ENCODE results near the gene LRRN4. TPM values are rescaled to one million over a fixed set of nuclear protein-coding genes. Genes with fewer than 3 reads are reported as not detected.

Gene LRRN4
- total and polyA plus RNA-seq, 2 of the 8 experiments (the other 6 are each of a cell fraction or from before 2014, with no cell fraction given), result 0.21 to 0.89 TPM

GRCh38 chr20:6017880-6018279 is 36.0 kb downstream of the LRRN4 start:
- H2BK120ac ChIP-seq (replicated peaks; ENCODE audit: low read depth, low read length), result no peak overlapping the region
- H3K79me2 ChIP-seq (ENCODE audit: control insufficient read depth in 1 of 2, insufficient read depth in 2 of 2, low read length in 2 of 2), result peaks cover 0 to 22% of the 10 kb centered on the region in 2 experiments; a peak in 2 of 4 replicates
- H4K91ac ChIP-seq (replicated peaks; ENCODE audit: insufficient read length, low read length), result no peak overlapping the region
- FAIRE-seq, result no peak
- POLR2A ChIA-PET (ENCODE audit: partially characterized antibody), result no interaction called here
- no peak overlapping the region for H3K23ac ChIP-seq (ENCODE audit: insufficient read length)
- H3K36me3 ChIP-seq (ENCODE audit: control insufficient read depth in 2 of 4, insufficient read depth in 4 of 4, low read length in 3 of 4), result peaks cover 0 to 11% (median 3%) of the 10 kb centered on the region in 4 experiments; a peak in 4 of 8 replicates
- no peak for DNase-seq (ENCODE audit: low read depth in 1 of 2, low spot score in 2 of 2)
- H2AK5ac ChIP-seq (ENCODE audit: low read depth, low read length), result no peak overlapping the region
- no peak overlapping the region for H3K18ac ChIP-seq (ENCODE audit: extremely low read depth, low read length)
- no peak overlapping the region for H3K27ac ChIP-seq (ENCODE audit: low read depth, low read length)
- no peaks in the 10 kb centered on the region for H3K9me3 ChIP-seq (ENCODE audit: insufficient read depth in 2 of 2, low read depth in 1 of 2, low read length in 1 of 2)
- no peak for TF ChIP-seq POU5F1 (IDR thresholded peaks at IDR 0.05; ENCODE audit: low read depth, low read length)
- no peak for TF ChIP-seq POLR2A (IDR thresholded peaks at IDR 0.05; ENCODE audit: control extremely low read depth in 1 of 2, low read depth in 2 of 2, low read length in 2 of 2)
- no peak for TF ChIP-seq SP2 (IDR thresholded peaks at IDR 0.05; ENCODE audit: low read length)
- TF ChIP-seq RXRA (IDR thresholded peaks at IDR 0.05; ENCODE audit: insufficient read depth, low read depth, low read length), result no peak
- no peak for TF ChIP-seq CEBPB (IDR thresholded peaks at IDR 0.05; ENCODE audit: low read depth, low read length)
- TF ChIP-seq, protein P1, sequence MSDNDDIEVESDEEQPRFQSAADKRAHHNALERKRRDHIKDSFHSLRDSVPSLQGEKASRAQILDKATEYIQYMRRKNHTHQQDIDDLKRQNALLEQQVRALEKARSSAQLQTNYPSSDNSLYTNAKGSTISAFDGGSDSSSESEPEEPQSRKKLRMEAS (IDR thresholded peaks at IDR 0.05), result no peak
- no peak overlapping the region for H4K8ac ChIP-seq (ENCODE audit: extremely low read depth, insufficient read depth, low read length)
- H3K4me3 ChIP-seq (ENCODE audit: extremely low read depth in 1 of 4, insufficient read depth in 2 of 4, low read depth in 3 of 4, low read length in 4 of 4), result no peak overlapping the region
- H2BK12ac ChIP-seq (ENCODE audit: low read depth, low read length), result no peak overlapping the region
- no peaks in the 10 kb centered on the region for H3K4me1 ChIP-seq (replicated peaks in 1 of 4; ENCODE audit: control insufficient read depth in 3 of 4, insufficient read depth in 4 of 4, low read length in 3 of 4)
- H3K14ac ChIP-seq (ENCODE audit: insufficient read length), result no peak overlapping the region
- H4K20me1 ChIP-seq (replicated peaks in 1 of 2; ENCODE audit: control insufficient read depth in 1 of 2, insufficient read depth in 2 of 2, low read length in 2 of 2), result peaks cover 1 to 2% of the 10 kb centered on the region in 2 experiments
- no peaks in the 10 kb centered on the region for H3K27me3 ChIP-seq (replicated peaks in 1 of 4; ENCODE audit: control insufficient read depth in 3 of 4, extremely low read depth in 1 of 4, insufficient read depth in 3 of 4, low read length in 3 of 4)
- no peak overlapping the region for H2AFZ ChIP-seq (ENCODE audit: low read length)
- no peak overlapping the region for H3K56ac ChIP-seq (replicated peaks; ENCODE audit: insufficient read length, low read depth, low read length)
- peaks cover 5% of the 10 kb centered on the region for H3K79me1 ChIP-seq (ENCODE audit: low read depth, low read length)
- CTCF ChIA-PET (ENCODE audit: partially characterized antibody), result interaction anchor here (0.6 kb wide), 1 partner anchor 74 kb away, joined by 3 read pairs; no protein-coding TSS in a partner anchor
- no peak overlapping the region for H3K4me2 ChIP-seq (ENCODE audit: insufficient read depth in 1 of 2, low read depth in 2 of 2, low read length in 2 of 2)
- H3K23me2 ChIP-seq (ENCODE audit: low read depth, low read length), result no peaks in the 10 kb centered on the region; the same call in 1 of the 2 replicates
- 93% methylated on average over 7 of the region's 7 CpGs; no CpG with 5 or more reads in 1 of the 2 experiments for WGBS, 2 experiments (ENCODE audit: extremely low coverage in 1 of 2, insufficient coverage in 1 of 2, insufficient read length in 1 of 2, insufficient replicate concordance in 2 of 2, low coverage in 1 of 2, low lambda C conversion rate in 2 of 2, missing lambda C conversion rate in 1 of 2)
- no peak overlapping the region for H2BK20ac ChIP-seq (ENCODE audit: low read length)
- H3K9ac ChIP-seq (replicated peaks in 1 of 4; ENCODE audit: extremely low read depth in 1 of 4, low read depth in 3 of 4, low read length in 3 of 4), result no peak overlapping the region
- H3K4ac ChIP-seq (replicated peaks; ENCODE audit: insufficient read length, low read depth, low read length), result no peak overlapping the region
- no peak overlapping the region for H2BK5ac ChIP-seq (ENCODE audit: low read depth, low read length)
- no peak overlapping the region for H4K5ac ChIP-seq (ENCODE audit: insufficient read length, low read depth, low read length)
- H2BK15ac ChIP-seq (ENCODE audit: low read length), result no peak overlapping the region

All from H1 (cell line).